GM18498 (cell line): ENCODE data around the gene CSNK2A1.
A peak's percentile ranks its signal among the peaks of the same experiment; 100 is the strongest.

ENCODE experiments used
- ATAC-seq: cut with Tn5 transposase; IDR thresholded peaks from one replicate; pipeline ENCODE4 v1.9.1; 2021; ENCODE audit warnings: mild to moderate bottlenecking, moderate library complexity; ENCODE audit not compliant: unreplicated experiment

The CSNK2A1 gene

DNA sequence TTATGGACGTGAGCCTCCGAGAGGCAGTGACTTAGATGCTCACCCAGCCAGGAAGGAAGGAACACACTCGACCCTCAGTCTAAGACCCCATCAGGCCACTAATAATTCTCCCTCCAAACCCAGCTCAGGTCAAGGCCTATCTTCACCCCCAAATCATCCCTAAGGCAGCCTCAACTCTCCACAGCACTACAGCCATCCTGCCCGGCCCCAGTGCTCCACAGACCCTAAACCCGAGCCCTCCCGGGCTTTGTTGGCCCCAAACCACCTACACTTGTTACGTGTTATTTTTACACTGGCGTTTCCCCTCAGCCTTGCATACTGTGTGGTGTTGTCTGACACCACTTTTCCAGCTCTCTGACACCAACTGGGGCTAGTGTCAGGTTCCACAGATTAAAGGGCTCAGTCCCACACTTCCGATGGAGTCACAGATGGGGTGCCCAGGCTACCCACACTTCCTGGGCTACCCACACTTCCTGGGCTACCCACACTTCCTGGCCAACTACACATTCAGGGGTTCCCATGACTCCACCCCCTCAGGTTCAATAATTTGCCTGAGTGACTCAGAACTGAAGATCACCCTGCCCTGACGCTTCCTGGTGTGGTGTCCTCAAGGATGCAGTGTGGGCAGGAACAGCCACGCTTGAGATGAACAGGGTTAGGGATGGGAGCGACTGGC lies 110.2 kb downstream of the CSNK2A1 start:
- peak; percentile 75 for ATAC-seq

DNA sequence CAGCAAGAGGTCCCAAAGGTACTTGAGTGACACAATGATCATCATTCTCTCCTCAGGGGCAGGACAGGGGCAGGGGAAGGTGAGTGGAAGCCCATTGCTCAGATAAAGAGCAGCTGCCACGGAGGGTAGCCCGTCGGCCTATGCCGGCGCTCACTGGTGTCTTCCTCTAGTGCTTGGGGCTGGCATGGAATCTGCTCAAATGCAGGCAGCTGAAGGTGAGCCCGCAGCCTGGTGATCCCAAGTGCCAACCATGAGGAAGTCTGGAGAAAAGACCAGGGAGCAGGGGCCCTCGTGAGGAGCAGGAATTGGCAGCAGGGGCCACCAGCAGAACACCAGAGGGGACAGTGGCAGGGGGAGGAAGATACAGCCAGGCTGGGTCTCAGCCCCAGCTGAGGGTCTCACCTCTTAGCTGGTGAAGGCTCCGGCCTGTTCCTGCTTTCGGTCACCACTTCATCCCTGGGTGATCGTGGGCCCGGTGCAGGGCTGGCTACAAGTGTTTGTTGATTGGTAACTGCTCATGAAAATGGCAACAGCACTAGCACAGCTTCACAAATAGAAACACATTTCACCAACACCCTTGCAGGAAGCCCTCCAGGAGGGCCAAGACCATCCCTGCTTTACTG lies 110.8 kb downstream of the CSNK2A1 start:
- ATAC-seq: no peak

DNA sequence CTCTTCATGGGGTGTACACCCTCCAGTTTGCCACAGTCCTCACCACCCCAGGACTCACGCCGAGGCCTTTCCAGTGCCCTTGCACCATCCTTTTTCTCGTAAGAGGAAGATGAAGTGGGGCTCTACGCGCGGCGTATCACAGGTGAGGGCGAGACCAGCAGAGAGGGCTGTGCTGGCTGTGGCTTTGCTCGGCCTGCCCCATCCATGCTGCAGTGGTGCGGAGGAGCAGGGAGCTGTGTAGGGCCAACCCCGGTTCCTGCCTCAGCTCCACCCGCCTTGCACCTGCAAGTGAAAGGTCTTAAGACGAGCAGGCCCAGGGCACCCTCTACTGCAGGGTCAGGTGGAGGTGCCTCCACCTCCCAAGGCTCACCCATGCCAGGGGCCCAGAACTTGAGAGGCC lies 111.4 kb downstream of the CSNK2A1 start:
- no peak for ATAC-seq

DNA sequence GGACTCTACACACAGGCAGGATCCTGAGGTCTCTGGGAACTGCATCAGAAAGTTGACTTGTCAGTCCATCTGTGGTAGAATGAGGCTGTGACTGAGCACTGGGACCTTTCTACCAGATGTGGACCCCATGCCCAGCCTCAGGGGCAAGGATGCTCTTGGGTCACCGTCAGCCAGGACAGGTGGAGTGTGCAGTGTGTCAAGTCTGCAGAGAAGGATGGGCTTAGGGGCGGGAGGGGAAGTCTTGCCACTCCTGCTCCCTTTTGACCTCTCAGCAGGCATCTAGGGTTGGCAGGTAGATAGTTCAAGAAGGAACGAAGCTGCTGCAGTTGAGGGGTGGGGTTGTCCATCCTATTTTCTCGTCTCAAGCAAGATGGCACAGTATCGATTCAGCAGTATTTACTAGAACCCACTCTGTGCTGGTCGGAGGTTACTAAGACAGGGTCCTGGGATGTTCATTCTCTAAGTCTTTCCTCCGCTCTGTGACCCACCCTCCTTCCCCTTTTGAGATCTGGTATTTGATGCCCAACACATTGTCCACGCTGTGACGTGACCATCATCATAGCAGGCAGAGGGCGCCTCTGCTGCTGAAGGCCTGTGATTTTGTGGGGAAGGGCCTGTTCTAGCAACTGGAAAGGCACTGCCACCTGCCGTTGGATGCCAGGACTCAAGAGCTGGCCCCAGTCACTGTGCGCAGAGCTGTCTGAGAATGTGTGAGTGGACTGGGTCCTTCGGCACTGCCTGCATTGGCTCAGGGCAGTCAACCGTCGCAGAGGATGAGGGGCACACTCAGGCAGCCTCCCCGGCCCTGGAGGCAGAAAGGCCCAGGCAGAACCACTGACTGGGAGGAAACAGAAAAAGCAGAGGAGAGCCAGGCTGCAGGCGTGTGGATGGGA lies 112.3 kb downstream of the CSNK2A1 start:
- ATAC-seq: no peak

DNA sequence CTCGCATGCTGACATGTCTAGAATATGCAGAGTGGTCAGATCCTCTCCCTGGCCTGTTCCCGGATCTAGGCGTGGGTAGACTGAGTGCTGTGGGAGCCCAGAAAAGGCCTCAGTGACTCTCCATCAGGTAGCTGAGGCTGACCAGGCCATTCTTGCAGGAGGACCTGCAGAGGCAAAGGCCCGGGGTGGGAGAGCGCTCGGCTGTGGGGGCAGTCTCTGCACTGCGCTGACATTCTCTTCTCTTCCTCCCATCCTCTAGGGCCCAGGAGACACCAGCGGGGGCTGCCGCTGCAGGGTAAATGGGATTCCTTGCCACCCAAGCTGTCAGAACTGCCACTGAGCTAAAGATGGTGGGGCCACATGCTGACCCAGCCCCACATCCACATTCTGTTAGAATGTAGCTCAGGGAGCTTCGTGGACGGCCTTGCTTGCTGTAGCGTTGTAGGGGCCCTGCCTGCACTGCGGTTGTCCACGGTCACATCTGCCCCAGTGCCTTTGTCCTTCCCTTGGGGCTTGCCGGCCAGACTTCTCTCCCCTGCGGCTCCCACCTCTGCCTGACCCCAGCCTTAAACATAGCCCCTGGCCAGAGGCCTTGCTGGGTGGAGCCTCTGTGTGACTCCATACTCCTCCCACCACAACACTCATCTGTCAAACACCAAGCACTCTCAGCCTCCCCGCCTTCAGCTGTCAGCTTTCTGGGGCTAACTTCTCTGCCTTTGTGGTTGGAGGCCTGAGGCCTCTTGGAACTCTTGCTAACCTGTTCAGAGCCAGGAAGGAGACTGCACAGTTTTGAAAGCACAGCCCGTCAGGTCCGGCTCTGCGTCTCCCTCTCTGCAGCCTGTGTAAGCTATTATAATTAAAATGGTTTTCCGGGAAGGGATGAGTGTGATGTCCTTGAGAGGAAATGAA lies 113.2 kb downstream of the CSNK2A1 start:
- ATAC-seq: no peak

DNA sequence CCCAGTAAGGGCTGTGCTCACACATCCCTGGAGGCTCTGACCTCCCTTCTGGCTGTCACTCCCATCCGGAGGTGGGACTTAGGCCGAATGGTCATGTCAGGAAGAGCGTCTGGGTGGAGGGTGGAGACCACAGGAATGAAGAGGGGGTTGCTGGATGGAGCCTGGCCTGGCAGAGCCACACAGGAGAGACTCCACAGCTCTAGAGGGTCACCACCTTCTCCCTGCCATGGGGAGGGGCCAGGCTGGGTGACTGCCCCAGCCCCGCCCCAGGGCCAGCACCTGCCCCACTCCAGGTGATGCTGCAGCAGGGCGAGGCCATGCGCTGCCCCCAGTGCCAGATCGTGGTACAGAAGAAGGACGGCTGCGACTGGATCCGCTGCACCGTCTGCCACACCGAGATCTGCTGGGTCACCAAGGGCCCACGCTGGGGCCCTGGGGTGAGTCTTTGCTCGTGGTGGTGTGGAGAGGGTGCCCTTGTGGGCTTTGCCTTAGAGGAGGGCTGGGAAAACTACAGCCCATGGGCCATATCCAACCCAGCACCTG lies 114.9 kb downstream of the CSNK2A1 start:
- no peak for ATAC-seq

DNA sequence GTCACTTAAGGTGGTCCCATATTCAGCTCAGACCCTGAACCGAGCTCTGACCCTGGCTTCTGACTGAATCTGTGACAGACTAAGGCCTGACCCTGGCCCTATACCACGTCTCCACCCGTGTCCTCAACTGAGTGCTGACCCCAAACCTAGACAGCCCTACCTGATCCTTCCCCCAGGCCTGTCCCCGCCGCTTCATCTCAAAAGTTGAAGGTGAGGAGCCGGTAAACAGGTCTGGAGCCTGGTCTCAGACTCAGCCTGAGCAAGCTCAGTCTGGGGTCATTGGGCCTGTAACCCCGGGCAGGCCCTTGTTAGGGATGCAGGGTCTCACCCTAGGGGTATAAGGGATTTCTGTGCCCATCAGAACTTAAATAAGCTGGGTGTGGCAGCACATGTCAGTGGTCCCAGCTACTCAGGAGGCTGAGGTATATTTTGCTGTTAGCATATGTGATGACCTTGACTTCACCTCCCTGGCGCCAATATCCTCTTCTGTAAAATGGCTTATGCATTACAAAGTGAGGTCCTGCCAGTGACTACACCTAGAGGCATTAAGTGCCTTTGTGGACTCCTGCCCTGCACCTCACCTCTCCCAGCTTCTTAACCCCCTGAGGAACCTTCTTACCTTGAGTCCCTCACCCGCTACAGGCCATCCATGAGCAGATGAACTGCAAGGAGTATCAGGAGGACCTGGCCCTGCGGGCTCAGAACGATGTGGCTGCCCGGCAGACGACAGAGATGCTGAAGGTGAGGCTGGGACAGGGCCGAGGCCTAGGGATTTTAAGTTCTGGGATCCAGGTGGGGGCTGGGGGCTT lies 115.5 kb downstream of the CSNK2A1 start:
- no peak for ATAC-seq

DNA sequence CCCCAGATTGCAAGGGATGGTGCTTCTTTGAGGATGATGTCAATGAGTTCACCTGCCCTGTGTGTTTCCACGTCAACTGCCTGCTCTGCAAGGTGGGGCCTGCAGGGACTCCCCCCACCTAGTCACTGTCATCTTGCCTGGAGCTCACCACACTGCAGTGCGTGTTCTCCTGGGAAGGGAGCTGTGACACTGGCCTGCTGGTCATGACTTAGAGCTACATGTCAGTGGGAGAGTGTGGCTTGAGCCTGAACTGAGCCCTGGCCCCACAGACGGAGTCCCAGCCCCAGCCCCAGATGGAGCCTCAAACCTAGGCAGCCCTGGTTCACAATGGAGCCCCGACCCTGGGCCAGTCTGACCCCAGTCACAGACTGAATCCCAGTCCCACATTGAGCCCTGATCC lies 116.2 kb downstream of the CSNK2A1 start:
- ATAC-seq: no peak

DNA sequence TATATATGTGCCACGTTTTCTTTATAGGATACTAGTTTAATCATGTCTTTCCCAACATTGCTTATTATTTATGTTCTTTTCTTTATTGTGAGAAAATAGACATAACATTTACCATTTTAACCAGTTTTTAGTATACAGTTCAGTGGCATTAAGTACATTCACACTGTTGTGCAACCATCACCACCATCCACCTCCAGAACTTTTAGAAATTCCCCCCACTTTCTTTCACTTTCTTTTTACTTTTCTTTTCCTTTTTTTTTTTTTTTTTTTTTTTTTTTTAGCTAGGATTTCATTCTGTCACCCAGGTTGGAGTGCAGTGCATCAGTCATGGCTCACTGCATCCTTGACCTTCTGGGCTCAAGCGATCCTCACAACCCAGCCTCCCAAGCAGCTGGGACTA lies 117.0 kb downstream of the CSNK2A1 start:
- no peak for ATAC-seq
